Vagina (tissue), 2 donors: ENCODE measurements around the gene CCNQ.

Experiments
- CTCF ChIP-seq, 3 experiments: fragments of 450-650 bp in 2 of 3; fragments of 200-600 bp in 1 of 3; sonication (generic) in 1 of 3; IDR thresholded peaks; one replicate each; pipeline ENCODE4 v1.5.1; 2017 to 2019; ENCODE audit warnings: antibody characterized with exemption in 3 of 3, mild to moderate bottlenecking in 2 of 3, moderate library complexity in 2 of 3
- POLR2A ChIP-seq, 2 donors: fragments of 450-650 bp; IDR thresholded peaks; one replicate each; pipeline ENCODE4 v1.6.1; 2017; ENCODE audit warnings: antibody characterized with exemption in 2 of 2, mild to moderate bottlenecking in 2 of 2, moderate library complexity in 2 of 2

DNA sequence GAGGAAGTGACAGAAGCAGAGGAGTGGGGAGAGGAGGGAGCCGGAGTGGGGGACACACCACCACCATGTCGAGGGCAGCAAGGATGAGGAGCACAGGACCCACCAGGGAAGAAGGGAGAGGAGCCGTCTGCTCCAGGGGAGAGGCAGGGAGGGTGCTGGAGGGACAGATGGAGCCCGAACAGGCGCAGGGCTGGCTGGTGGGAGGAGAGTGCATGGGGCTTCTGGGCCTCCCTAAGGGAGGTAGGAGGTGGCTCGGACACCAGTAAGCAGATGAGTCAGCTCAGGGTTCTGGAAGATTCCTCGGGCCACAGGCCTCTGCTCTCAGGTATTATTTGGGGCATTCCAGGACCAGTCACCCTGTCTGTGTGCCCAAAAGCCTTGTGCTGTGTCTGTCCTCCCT lies 51.7 kb downstream of the CCNQ start:
- TF ChIP-seq CTCF (IDR thresholded peaks at IDR 0.05) (no peak), POLR2A (IDR thresholded peaks at IDR 0.05) (no peak)
